ENCODE data around the gene CA5A.

DNA sequence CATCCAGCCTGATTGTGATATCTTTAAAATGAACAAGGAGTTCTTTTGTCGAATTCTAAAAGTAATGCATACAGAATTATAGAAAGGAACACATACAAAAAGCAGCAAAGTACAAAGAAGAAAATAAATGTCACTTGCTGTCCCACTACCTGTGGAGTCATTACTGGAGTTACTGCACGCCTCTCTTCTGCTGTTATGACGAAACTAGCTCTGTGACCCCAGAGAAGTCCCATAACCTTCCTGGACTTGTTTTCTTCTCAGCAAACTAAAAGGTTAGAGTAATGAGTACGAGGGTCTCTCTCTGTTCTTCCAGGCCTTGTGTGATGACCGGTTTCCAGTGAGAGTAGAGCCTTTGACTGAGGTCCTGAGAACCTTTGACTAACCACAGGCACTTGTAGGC, 41.8 kb upstream of the CA5A start:
- TF ChIP-seq, protein P1, sequence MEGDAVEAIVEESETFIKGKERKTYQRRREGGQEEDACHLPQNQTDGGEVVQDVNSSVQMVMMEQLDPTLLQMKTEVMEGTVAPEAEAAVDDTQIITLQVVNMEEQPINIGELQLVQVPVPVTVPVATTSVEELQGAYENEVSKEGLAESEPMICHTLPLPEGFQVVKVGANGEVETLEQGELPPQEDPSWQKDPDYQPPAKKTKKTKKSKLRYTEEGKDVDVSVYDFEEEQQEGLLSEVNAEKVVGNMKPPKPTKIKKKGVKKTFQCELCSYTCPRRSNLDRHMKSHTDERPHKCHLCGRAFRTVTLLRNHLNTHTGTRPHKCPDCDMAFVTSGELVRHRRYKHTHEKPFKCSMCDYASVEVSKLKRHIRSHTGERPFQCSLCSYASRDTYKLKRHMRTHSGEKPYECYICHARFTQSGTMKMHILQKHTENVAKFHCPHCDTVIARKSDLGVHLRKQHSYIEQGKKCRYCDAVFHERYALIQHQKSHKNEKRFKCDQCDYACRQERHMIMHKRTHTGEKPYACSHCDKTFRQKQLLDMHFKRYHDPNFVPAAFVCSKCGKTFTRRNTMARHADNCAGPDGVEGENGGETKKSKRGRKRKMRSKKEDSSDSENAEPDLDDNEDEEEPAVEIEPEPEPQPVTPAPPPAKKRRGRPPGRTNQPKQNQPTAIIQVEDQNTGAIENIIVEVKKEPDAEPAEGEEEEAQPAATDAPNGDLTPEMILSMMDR (IDR thresholded peaks at IDR 0.05) = no peak
- no peak for TF ChIP-seq POLR2A (IDR thresholded peaks at IDR 0.05)

All from sigmoid colon (tissue), 3 donors.